MCF 10A (cell line): Measurements from ENCODE around the gene KRTAP13-4. TPM values are rescaled to one million over a fixed set of nuclear protein-coding genes. Genes with fewer than 3 reads are reported as not detected.

Source experiments
- BruUV-seq: library from RNA; stranded (reverse); fragments of 400-500 nt; replicated peaks from 2 replicates; lab custom pipeline; 2021; lab: Mats Ljungman, UMichigan
- CTCF ChIA-PET: fragments of 300-600 bp; sonication (Branson Sonifier 250); formaldehyde crosslinking; extraction: SDS; loops from one replicate; lab custom pipeline; 2021; ENCODE audit warnings: antibody characterized with exemption, inconsistent platforms; lab: Yijun Ruan, JAX
- POLR2A ChIA-PET: fragments of 300-600, 350-650 bp; sonication (Branson Sonifier 250); formaldehyde crosslinking; extraction: SDS; loops from one replicate; lab custom pipeline; 2020; ENCODE audit warnings: antibody characterized with exemption, inconsistent platforms; lab: Yijun Ruan, JAX
- DNase-seq: peaks from one replicate; pipeline ENCODE4 v3.0.0-alpha.2; 2018; ENCODE audit not compliant: unreplicated experiment
- H3K27ac Mint-ChIP-seq: one replicate; pipeline ENCODE4 v1.8.0; 2022; ENCODE audit warnings: mild to moderate bottlenecking, low read depth, mixed read lengths; ENCODE audit not compliant: unreplicated experiment
- H3K27me3 Mint-ChIP-seq: one replicate; pipeline ENCODE4 v1.8.0; 2022; ENCODE audit warnings: mixed read lengths; ENCODE audit not compliant: insufficient read depth, unreplicated experiment
- H3K36me3 Mint-ChIP-seq: one replicate; pipeline ENCODE4 v1.8.0; 2022; ENCODE audit warnings: mild to moderate bottlenecking, moderate library complexity, mixed read lengths; ENCODE audit not compliant: insufficient read depth, unreplicated experiment
- H3K4me1 Mint-ChIP-seq: one replicate; pipeline ENCODE4 v1.8.0; 2022; ENCODE audit warnings: mixed read lengths; ENCODE audit not compliant: insufficient read depth, unreplicated experiment
- H3K4me3 Mint-ChIP-seq: one replicate; pipeline ENCODE4 v1.8.0; 2022; ENCODE audit warnings: mild to moderate bottlenecking, moderate library complexity, mixed read lengths; ENCODE audit not compliant: unreplicated experiment
- H3K9me3 Mint-ChIP-seq: one replicate; pipeline ENCODE4 v1.8.0; 2022; ENCODE audit warnings: mixed read lengths; ENCODE audit not compliant: unreplicated experiment
- intact Hi-C: fragments of 100-400 bp; cut with micrococcal nuclease; formaldehyde crosslinking; loops from 2 replicates; pipeline ENCODE4 v1.14.1; 2022
- total RNA-seq: library from RNA; stranded (reverse); gene quantifications from 2 replicates; pipeline ENCODE4 v1.2.3, GENCODE V29; 2022
- TF ChIP-seq, protein P1 (sequence below): fragments of 200-600 bp; IDR thresholded peaks from one replicate; pipeline ENCODE4 v1.8.0; 2022; ENCODE audit warnings: antibody characterized with exemption, mild to moderate bottlenecking; ENCODE audit not compliant: unreplicated experiment

Gene KRTAP13-4
- total RNA-seq, 1 experiment from 2014 or later: not detected

DNA sequence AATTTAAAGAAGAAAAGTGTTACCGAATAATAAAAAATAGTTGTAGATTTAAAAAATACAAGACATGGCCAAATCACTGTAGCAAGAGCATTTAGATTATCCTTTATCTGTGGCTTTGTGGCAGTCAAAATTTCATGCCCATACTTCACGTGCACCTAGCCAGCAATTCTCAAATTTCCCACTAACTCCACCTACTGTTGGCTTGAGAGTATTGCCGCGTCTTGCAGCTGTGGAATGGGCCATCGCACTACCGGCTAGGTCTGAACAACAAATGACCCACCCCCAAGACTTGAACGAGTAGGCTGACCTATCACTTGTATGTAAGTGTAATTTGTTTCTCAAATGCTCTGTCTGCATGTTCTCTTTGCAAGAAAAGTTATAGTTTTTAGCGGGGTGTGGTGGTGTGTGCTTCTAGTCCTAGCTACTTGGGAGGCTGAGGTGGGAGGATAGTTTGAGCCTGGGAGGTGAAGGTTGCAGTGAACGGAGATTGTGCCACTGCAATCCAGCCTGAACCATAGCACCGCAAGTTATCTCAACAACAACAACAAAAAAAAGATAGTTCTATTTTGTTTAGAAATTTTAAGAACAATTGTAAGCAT is 4.1 kb downstream of the KRTAP13-4 start:
- no TSS peak for BruUV-seq
- POLR2A ChIA-PET: interaction anchor here (0.6 kb wide), 2 partner anchors 260 to 287 kb away, joined by 3 to 5 read pairs; no protein-coding TSS in a partner anchor
- CTCF ChIA-PET: interaction anchor here (0.5 to 2.0 kb wide), 14 partner anchors 10 to 955 kb away, joined by 3 to 10 read pairs (median 3); partner anchors contain the start of gene KRTAP27-1
- intact Hi-C loops: loop anchor here (5.0 to 10.0 kb wide), 2 partner anchors 89 to 653 kb away; partner anchors contain the start of gene KRTAP23-1
- Mint-ChIP-seq H3K4me1 (peaks cover 6% of the 10 kb centered on the region), H3K4me3 (no peak overlapping the region), H3K27me3 (peaks cover 89% of the 10 kb centered on the region), H3K27ac (no peak overlapping the region), H3K9me3 (no peaks in the 10 kb centered on the region), H3K36me3 (no peaks in the 10 kb centered on the region)
- TF ChIP-seq, protein P1, sequence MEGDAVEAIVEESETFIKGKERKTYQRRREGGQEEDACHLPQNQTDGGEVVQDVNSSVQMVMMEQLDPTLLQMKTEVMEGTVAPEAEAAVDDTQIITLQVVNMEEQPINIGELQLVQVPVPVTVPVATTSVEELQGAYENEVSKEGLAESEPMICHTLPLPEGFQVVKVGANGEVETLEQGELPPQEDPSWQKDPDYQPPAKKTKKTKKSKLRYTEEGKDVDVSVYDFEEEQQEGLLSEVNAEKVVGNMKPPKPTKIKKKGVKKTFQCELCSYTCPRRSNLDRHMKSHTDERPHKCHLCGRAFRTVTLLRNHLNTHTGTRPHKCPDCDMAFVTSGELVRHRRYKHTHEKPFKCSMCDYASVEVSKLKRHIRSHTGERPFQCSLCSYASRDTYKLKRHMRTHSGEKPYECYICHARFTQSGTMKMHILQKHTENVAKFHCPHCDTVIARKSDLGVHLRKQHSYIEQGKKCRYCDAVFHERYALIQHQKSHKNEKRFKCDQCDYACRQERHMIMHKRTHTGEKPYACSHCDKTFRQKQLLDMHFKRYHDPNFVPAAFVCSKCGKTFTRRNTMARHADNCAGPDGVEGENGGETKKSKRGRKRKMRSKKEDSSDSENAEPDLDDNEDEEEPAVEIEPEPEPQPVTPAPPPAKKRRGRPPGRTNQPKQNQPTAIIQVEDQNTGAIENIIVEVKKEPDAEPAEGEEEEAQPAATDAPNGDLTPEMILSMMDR: peak; percentile 44
- DNase-seq: peak; percentile 67

DNA sequence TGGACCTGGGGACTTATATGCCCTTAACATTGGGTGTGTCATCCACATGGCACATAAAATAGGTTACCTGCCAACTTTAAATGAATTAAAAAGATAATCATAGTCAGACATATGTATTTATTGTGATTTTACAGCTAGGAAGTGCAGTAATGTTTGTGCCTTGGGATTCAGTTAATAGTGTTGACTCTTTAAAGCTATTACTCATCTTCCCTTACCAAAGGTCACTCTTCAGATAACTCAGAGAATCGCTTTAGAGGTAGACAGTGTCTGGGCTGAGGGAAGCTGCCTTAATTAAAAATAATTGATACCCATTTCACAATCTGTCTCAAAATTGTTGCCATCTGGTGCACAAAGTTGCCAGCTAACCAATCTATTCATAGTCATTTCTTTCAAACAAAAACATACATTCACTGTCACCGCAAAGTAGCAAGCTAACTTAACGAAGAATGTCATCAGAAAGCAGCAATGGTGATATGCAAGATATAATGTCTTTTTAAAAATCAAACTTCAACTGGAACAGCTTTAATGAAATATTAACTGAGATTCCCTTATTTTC is 7.1 kb downstream of the KRTAP13-4 start:
- CTCF ChIA-PET: interaction anchor here (0.6 to 1.4 kb wide), 3 partner anchors 11 to 249 kb away, joined by 3 to 4 read pairs (median 3); no protein-coding TSS in a partner anchor
- POLR2A ChIA-PET: no interaction called here
- no peaks in the 10 kb centered on the region for H3K9me3 Mint-ChIP-seq
- H3K4me3 Mint-ChIP-seq: no peak overlapping the region
- DNase-seq: no peak
- TF ChIP-seq, protein P1: no peak
- BruUV-seq: no TSS peak
- no peaks in the 10 kb centered on the region for H3K36me3 Mint-ChIP-seq
- peaks cover 80% of the 10 kb centered on the region for H3K27me3 Mint-ChIP-seq
- no peaks in the 10 kb centered on the region for H3K4me1 Mint-ChIP-seq
- intact Hi-C loops: loop anchor here (10.0 kb wide), 1 partner anchor 92 kb away; the partner anchor contains the start of gene KRTAP23-1
- H3K27ac Mint-ChIP-seq: no peak overlapping the region

DNA sequence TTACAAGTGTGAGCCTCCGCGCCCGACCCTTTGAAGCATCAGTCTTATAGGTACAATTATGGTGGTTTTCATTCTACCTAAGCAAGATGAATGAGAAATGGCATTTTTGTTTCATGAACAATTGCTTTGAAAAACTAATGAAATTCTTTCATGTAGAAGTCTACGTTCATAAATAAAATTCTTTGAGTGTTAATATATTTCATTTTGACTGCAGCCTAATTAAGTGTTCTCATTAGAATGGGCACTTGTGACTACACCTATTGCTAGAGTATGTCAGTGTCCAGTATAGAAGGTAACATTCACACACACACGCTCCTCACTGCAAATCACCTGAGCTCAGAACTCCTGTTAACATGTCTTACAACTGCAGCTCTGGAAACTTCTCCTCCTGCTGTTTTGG is 10.0 kb downstream of the KRTAP13-4 start, which contains the start of gene KRTAP15-1:
Gene KRTAP15-1 (plus strand): TSS at position 301 of the 400 bp plus-strand sequence. CDS start 53 bp downstream, at position 354.
- no peak within 1 kb of the TSS for H3K4me3 Mint-ChIP-seq
- no peak for DNase-seq
- CTCF ChIA-PET: no interaction called here
- no peaks in the 10 kb centered on the region for H3K9me3 Mint-ChIP-seq
- TF ChIP-seq, protein P1: no peak
- POLR2A ChIA-PET: no interaction called here
- peaks cover 62% of the 10 kb centered on the region for H3K27me3 Mint-ChIP-seq
- no peak within 1 kb of the TSS for H3K27ac Mint-ChIP-seq
- BruUV-seq: no TSS peak
- no peaks in the 10 kb centered on the region for H3K36me3 Mint-ChIP-seq
- intact Hi-C loops: loop anchor here (10.0 kb wide), 1 partner anchor 95 kb away; the partner anchor contains the start of gene KRTAP23-1
- no peaks in the 10 kb centered on the region for H3K4me1 Mint-ChIP-seq

DNA sequence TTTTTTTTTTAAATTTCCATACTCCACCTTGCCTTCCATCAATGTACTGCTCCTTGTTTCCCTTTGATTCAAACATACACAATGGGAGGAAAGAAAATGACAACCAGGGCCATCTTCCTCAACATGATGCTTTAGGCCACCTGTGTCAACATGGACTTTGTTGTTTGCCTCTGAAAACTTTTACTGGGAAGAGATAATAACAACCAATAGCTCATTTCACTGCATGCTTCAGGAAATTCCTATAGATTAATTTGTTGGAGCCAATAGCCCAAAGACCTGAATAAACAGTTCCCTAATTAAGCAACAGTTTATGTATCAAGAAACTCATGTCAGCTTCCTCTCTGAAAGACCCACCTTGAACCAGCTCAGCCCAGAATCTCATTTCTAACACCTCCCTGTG is 13.2 kb downstream of the KRTAP13-4 start:
- BruUV-seq: no TSS peak
- no peaks in the 10 kb centered on the region for H3K4me1 Mint-ChIP-seq
- no peak for DNase-seq
- intact Hi-C loops: no loop called here
- H3K27ac Mint-ChIP-seq: no peak overlapping the region
- CTCF ChIA-PET: interaction anchor here (0.8 kb wide), 1 partner anchor 104 kb away, joined by 3 read pairs; no protein-coding TSS in a partner anchor
- H3K27me3 Mint-ChIP-seq: peaks cover 52% of the 10 kb centered on the region
- TF ChIP-seq, protein P1: no peak
- no peaks in the 10 kb centered on the region for H3K36me3 Mint-ChIP-seq
- no peak overlapping the region for H3K4me3 Mint-ChIP-seq
- POLR2A ChIA-PET: no interaction called here
- H3K9me3 Mint-ChIP-seq: no peaks in the 10 kb centered on the region
